HFFc6 (cell line): ENCODE measurements around the gene IP6K2. TPM values are rescaled to one million over a fixed set of nuclear protein-coding genes. Genes with fewer than 3 reads are reported as not detected.

Experiments
- DNase-seq: peaks from one replicate; pipeline ENCODE4 v3.0.0-alpha.2; 2018
- H3K27ac Mint-ChIP-seq: 2 replicates; pipeline ENCODE4 v1.8.0; 2020; ENCODE audit warnings: mild to moderate bottlenecking, mixed read lengths
- H3K27me3 Mint-ChIP-seq: 2 replicates; pipeline ENCODE4 v1.8.0; 2021; ENCODE audit warnings: mild to moderate bottlenecking, moderate library complexity, mixed read lengths; ENCODE audit not compliant: insufficient read depth
- H3K36me3 Mint-ChIP-seq: 2 replicates; pipeline ENCODE4 v1.8.0; 2021; ENCODE audit warnings: low read depth, mixed read lengths
- H3K4me1 Mint-ChIP-seq: 2 replicates; pipeline ENCODE4 v1.8.0; 2020; ENCODE audit warnings: low read depth, mixed read lengths
- H3K4me3 Mint-ChIP-seq: 2 replicates; pipeline ENCODE4 v1.8.0; 2020; ENCODE audit warnings: mild to moderate bottlenecking, moderate library complexity, mixed read lengths
- H3K9me3 Mint-ChIP-seq: 2 replicates; pipeline ENCODE4 v1.8.0; 2020; ENCODE audit warnings: mild to moderate bottlenecking, mixed read lengths
- CTCF ChIP-seq: fragments of 200-600 bp; sonication (generic); IDR thresholded peaks from 2 replicates; pipeline ENCODE4 v1.5.0; 2021; ENCODE audit warnings: antibody characterized with exemption, mild to moderate bottlenecking
- total RNA-seq, 6 experiments: library from RNA; stranded (reverse); fragmentation: NEBNext Ultra II Directional; extraction: Animal tissue kit (Norgen Biotek cat#: 25700); gene quantifications; 2 replicates in 1 of 6; 3 replicates in 5 of 6; pipeline ENCODE4 v1.2.3, GENCODE V29; 2021

IP6K2 gene
- total RNA-seq, 6 experiments from 2014 or later = 47.4 to 64.6 (median 53.0) TPM

- TF ChIP-seq CTCF = no peak
- H3K27me3 Mint-ChIP-seq = peaks cover 4% of the 10 kb centered on the region; the same call in 1 of the 2 replicates
- no peak for DNase-seq
- no peaks in the 10 kb centered on the region for H3K9me3 Mint-ChIP-seq
- H3K36me3 Mint-ChIP-seq = peaks cover 25% of the 10 kb centered on the region
- H3K4me3 Mint-ChIP-seq = no peak overlapping the region
- H3K27ac Mint-ChIP-seq = no peak overlapping the region
- H3K4me1 Mint-ChIP-seq = peaks cover 43% of the 10 kb centered on the region
These were observed 26.1 kb downstream of the IP6K2 start for GRCh38 chr3:48690846-48691458.

GRCh38 chr3:48689384-48689783, 27.6 kb downstream of the IP6K2 start:
- H3K27ac Mint-ChIP-seq = no peak overlapping the region
- H3K27me3 Mint-ChIP-seq = no peaks in the 10 kb centered on the region; the same call in 1 of the 2 replicates
- no peak overlapping the region for H3K4me3 Mint-ChIP-seq
- H3K36me3 Mint-ChIP-seq = peaks cover 19% of the 10 kb centered on the region
- no peak for TF ChIP-seq CTCF
- H3K4me1 Mint-ChIP-seq = peaks cover 38% of the 10 kb centered on the region
- no peak for DNase-seq
- H3K9me3 Mint-ChIP-seq = no peaks in the 10 kb centered on the region

GRCh38 chr3:48688737-48689075, 28.3 kb downstream of the IP6K2 start:
- Mint-ChIP-seq H3K27me3 (no peaks in the 10 kb centered on the region; the same call in 1 of the 2 replicates), H3K36me3 (peaks cover 19% of the 10 kb centered on the region), H3K9me3 (no peaks in the 10 kb centered on the region), H3K27ac (no peak overlapping the region), H3K4me3 (no peak overlapping the region), H3K4me1 (peaks cover 38% of the 10 kb centered on the region)
- no peak for TF ChIP-seq CTCF
- no peak for DNase-seq

- DNase-seq = no peak
- peaks cover 38% of the 10 kb centered on the region for H3K4me1 Mint-ChIP-seq
- TF ChIP-seq CTCF = no peak
- H3K27me3 Mint-ChIP-seq = no peaks in the 10 kb centered on the region; the same call in 1 of the 2 replicates
- H3K27ac Mint-ChIP-seq = no peak overlapping the region
- H3K9me3 Mint-ChIP-seq = no peaks in the 10 kb centered on the region
- H3K4me3 Mint-ChIP-seq = no peak overlapping the region
- peaks cover 17% of the 10 kb centered on the region for H3K36me3 Mint-ChIP-seq
These were observed 28.8 kb downstream of the IP6K2 start for GRCh38 chr3:48688032-48688736.

GRCh38 chr3:48687220-48687678, 29.8 kb downstream of the IP6K2 start:
- no peaks in the 10 kb centered on the region for H3K9me3 Mint-ChIP-seq
- H3K4me1 Mint-ChIP-seq = peaks cover 38% of the 10 kb centered on the region
- H3K27ac Mint-ChIP-seq = 0 out of 2 replicates have a peak overlapping the region, but pooled peaks have one; percentile 33
- no peaks in the 10 kb centered on the region; the same call in 1 of the 2 replicates for H3K27me3 Mint-ChIP-seq
- no peak for TF ChIP-seq CTCF
- H3K36me3 Mint-ChIP-seq = peaks cover 10% of the 10 kb centered on the region
- DNase-seq = no peak
- H3K4me3 Mint-ChIP-seq = no peak overlapping the region
